Type B pancreatic cell (in vitro differentiated cells): ENCODE data around the gene NACC2. TPM values are rescaled to one million over a fixed set of nuclear protein-coding genes. Genes with fewer than 3 reads are reported as not detected.

Experiments used
- DNase-seq: peaks from one replicate; pipeline ENCODE4 v3.0.0; 2021; ENCODE audit warnings: mixed read lengths; ENCODE audit not compliant: unreplicated experiment; ENCODE audit errors: extremely low spot score
- H3K27ac Mint-ChIP-seq: 2 replicates; pipeline ENCODE4 v1.8.0; 2021; ENCODE audit warnings: mild to moderate bottlenecking, mixed read lengths
- H3K27me3 Mint-ChIP-seq: 2 replicates; pipeline ENCODE4 v1.8.0; 2021; ENCODE audit warnings: mixed read lengths
- H3K36me3 Mint-ChIP-seq: 2 replicates; pipeline ENCODE4 v1.8.0; 2021; ENCODE audit warnings: mixed read lengths
- H3K4me1 Mint-ChIP-seq: one replicate; pipeline ENCODE4 v1.8.0; 2021; ENCODE audit warnings: mixed read lengths; ENCODE audit not compliant: unreplicated experiment
- H3K4me3 Mint-ChIP-seq: 2 replicates; pipeline ENCODE4 v1.8.0; 2021; ENCODE audit warnings: mild to moderate bottlenecking, mixed read lengths
- H3K9me3 Mint-ChIP-seq: 2 replicates; pipeline ENCODE4 v1.8.0; 2021; ENCODE audit warnings: mixed read lengths
- total RNA-seq: library from RNA; stranded (reverse); gene quantifications from 2 replicates; pipeline ENCODE4 v1.2.1, GENCODE V29; 2021; ENCODE audit warnings: low replicate concordance
- TF ChIP-seq, protein P1 (sequence below): fragments of 200-600 bp; sonication (generic); conservative IDR thresholded peaks from 2 replicates; pipeline ENCODE4 v1.5.0; 2021; ENCODE audit warnings: antibody characterized with exemption, mild to moderate bottlenecking

Gene NACC2
- total RNA-seq, 1 donor from 2014 or later, result 9.3 TPM

- H3K4me3 Mint-ChIP-seq, result no peak overlapping the region
- no peaks in the 10 kb centered on the region for H3K27me3 Mint-ChIP-seq
- TF ChIP-seq, protein P1, sequence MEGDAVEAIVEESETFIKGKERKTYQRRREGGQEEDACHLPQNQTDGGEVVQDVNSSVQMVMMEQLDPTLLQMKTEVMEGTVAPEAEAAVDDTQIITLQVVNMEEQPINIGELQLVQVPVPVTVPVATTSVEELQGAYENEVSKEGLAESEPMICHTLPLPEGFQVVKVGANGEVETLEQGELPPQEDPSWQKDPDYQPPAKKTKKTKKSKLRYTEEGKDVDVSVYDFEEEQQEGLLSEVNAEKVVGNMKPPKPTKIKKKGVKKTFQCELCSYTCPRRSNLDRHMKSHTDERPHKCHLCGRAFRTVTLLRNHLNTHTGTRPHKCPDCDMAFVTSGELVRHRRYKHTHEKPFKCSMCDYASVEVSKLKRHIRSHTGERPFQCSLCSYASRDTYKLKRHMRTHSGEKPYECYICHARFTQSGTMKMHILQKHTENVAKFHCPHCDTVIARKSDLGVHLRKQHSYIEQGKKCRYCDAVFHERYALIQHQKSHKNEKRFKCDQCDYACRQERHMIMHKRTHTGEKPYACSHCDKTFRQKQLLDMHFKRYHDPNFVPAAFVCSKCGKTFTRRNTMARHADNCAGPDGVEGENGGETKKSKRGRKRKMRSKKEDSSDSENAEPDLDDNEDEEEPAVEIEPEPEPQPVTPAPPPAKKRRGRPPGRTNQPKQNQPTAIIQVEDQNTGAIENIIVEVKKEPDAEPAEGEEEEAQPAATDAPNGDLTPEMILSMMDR, result no peak
- H3K4me1 Mint-ChIP-seq, result peaks cover 18% of the 10 kb centered on the region
- H3K36me3 Mint-ChIP-seq, result no peaks in the 10 kb centered on the region
- no peak overlapping the region for H3K27ac Mint-ChIP-seq
- DNase-seq, result no peak
- H3K9me3 Mint-ChIP-seq, result no peaks in the 10 kb centered on the region
Observed at GRCh38 chr9:136087741-136088480, 7.2 kb downstream of the NACC2 start.

DNA sequence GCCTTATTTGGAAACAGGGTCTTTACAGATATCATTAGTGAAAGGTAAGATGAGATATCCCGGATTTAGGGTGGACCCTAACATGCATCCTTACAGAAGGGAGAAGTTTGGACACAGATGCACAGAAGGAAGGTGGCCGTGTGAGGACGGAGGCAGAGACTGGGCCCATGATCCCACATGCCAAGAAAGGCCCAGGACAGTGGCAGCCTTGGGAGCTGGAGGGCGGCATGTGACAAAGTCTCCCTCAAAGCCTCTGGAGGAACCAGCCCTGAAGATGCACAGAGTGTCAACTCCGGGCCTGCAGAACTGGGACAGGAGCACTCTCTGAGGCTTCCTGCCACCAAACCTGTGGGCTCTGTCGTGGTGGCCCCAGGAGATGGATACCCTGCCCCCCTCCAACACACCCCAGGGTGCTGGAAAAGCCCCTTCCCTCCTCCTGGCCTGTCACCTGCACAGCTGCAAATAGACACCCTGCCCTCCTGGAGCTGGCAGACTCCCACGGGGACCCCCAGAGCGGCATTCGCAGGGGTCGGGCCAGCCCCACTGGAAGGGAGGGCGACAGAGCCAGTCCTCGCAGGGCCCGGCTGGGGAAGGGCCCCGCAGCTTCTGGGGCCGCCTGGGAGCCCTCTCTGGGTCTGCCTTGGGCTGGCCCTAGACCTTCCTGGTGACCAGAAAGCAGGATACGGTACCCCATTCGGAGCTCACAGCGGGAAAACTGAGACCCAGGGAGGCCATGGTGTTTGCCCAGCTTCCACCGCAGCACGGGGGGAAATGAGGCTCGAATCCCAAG, 7.9 kb downstream of the NACC2 start:
- no peaks in the 10 kb centered on the region for H3K9me3 Mint-ChIP-seq
- no peaks in the 10 kb centered on the region for H3K27me3 Mint-ChIP-seq

GRCh38 chr9:136086213-136086881, 8.7 kb downstream of the NACC2 start:
- H3K36me3 Mint-ChIP-seq, result no peaks in the 10 kb centered on the region
- peak overlapping the region; percentile 66 for H3K27ac Mint-ChIP-seq
- TF ChIP-seq, protein P1, result no peak
- peaks cover 16% of the 10 kb centered on the region for H3K4me1 Mint-ChIP-seq
- H3K27me3 Mint-ChIP-seq, result no peaks in the 10 kb centered on the region
- no peaks in the 10 kb centered on the region for H3K9me3 Mint-ChIP-seq
- no peak for DNase-seq
- no peak overlapping the region for H3K4me3 Mint-ChIP-seq

More for the DNA sequence above, 7.9 kb downstream of the NACC2 start:
- no peak for DNase-seq
- Mint-ChIP-seq H3K27ac (peak overlapping the region; percentile 66), H3K4me3 (no peak overlapping the region), H3K4me1 (peaks cover 21% of the 10 kb centered on the region), H3K36me3 (no peaks in the 10 kb centered on the region)
- TF ChIP-seq, protein P1, result no peak

GRCh38 chr9:136085815-136086212, 9.3 kb downstream of the NACC2 start:
- Mint-ChIP-seq H3K9me3 (no peaks in the 10 kb centered on the region), H3K27ac (no peak overlapping the region), H3K27me3 (no peaks in the 10 kb centered on the region), H3K4me1 (peaks cover 15% of the 10 kb centered on the region), H3K36me3 (no peaks in the 10 kb centered on the region), H3K4me3 (no peak overlapping the region)
- DNase-seq, result no peak
- TF ChIP-seq, protein P1, result no peak

- H3K4me1 Mint-ChIP-seq, result peaks cover 10% of the 10 kb centered on the region
- DNase-seq, result no peak
- H3K4me3 Mint-ChIP-seq, result no peak overlapping the region
- TF ChIP-seq, protein P1, result no peak
- H3K9me3 Mint-ChIP-seq, result no peaks in the 10 kb centered on the region
- H3K36me3 Mint-ChIP-seq, result no peaks in the 10 kb centered on the region
- H3K27ac Mint-ChIP-seq, result no peak overlapping the region
- no peaks in the 10 kb centered on the region for H3K27me3 Mint-ChIP-seq
Observed at GRCh38 chr9:136084063-136084944, 10.8 kb downstream of the NACC2 start.
